KMS-11 (cell line): ENCODE measurements around the gene IGSF23.

Experiments used
- H2AFZ ChIP-seq: fragments of 200-600 bp; sonication (generic); 2 replicates; pipeline ENCODE4 v1.6.1; 2016; ENCODE audit warnings: antibody characterized with exemption, mixed run types, low read depth
- H3K27ac ChIP-seq: fragments of 200-600 bp; sonication (generic); 2 replicates; pipeline ENCODE4 v1.6.1; 2016; ENCODE audit warnings: mild to moderate bottlenecking, mixed run types
- H3K27me3 ChIP-seq: fragments of 200-600 bp; sonication (generic); 2 replicates; pipeline ENCODE4 v1.6.1; 2017; ENCODE audit warnings: mild to moderate bottlenecking, low read depth, mixed run types, moderate library complexity; ENCODE audit not compliant: insufficient read depth
- H3K36me3 ChIP-seq: fragments of 200-600 bp; sonication (generic); 2 replicates; pipeline ENCODE4 v1.6.1; 2017; ENCODE audit warnings: mild to moderate bottlenecking, mixed run types; ENCODE audit not compliant: insufficient read depth
- H3K4me1 ChIP-seq: fragments of 200-600 bp; sonication (generic); 2 replicates; pipeline ENCODE4 v1.6.1; 2016; ENCODE audit warnings: mild to moderate bottlenecking, low read depth, mixed run types; ENCODE audit not compliant: poor library complexity, severe bottlenecking
- H3K4me2 ChIP-seq: fragments of 200-600 bp; sonication (generic); 2 replicates; pipeline ENCODE4 v1.7.0; 2016; ENCODE audit warnings: mild to moderate bottlenecking, mixed run types
- H3K4me3 ChIP-seq: fragments of 200-600 bp; sonication (generic); IDR thresholded peaks from 2 replicates; pipeline ENCODE4 v1.6.1; 2017; ENCODE audit warnings: low read depth, low read length, mixed read lengths; ENCODE audit not compliant: insufficient read depth
- H3K79me2 ChIP-seq: fragments of 200-600 bp; sonication (generic); 2 replicates; pipeline ENCODE4 v1.6.1; 2016; ENCODE audit warnings: low read depth, mixed run types; ENCODE audit not compliant: insufficient read depth
- H3K9ac ChIP-seq: fragments of 200-600 bp; sonication (generic); 2 replicates; pipeline ENCODE4 v1.6.1; 2016; ENCODE audit warnings: mild to moderate bottlenecking, mixed run types
- H4K20me1 ChIP-seq: fragments of 200-600 bp; sonication (generic); 2 replicates; pipeline ENCODE4 v1.6.1; 2016; ENCODE audit warnings: mild to moderate bottlenecking, mixed run types; ENCODE audit not compliant: insufficient read depth
- TF ChIP-seq, protein P1 (sequence below): fragments of 200-600 bp; sonication (generic); conservative IDR thresholded peaks from 2 replicates; pipeline ENCODE4 v1.6.1; 2017; ENCODE audit warnings: low read depth, mild to moderate bottlenecking, antibody characterized with exemption, low read length, moderate library complexity, mixed read lengths

Gene IGSF23

GRCh38 chr19:44582581-44583265 lies 30.6 kb upstream of the IGSF23 start:
- no peaks in the 10 kb centered on the region for H4K20me1 ChIP-seq
- no peak overlapping the region for H3K4me2 ChIP-seq
- H3K27ac ChIP-seq: no peak overlapping the region
- no peak overlapping the region for H3K4me3 ChIP-seq
- H3K79me2 ChIP-seq: no peaks in the 10 kb centered on the region
- H3K4me1 ChIP-seq: peaks cover 3% of the 10 kb centered on the region
- H2AFZ ChIP-seq: no peak overlapping the region
- TF ChIP-seq, protein P1, sequence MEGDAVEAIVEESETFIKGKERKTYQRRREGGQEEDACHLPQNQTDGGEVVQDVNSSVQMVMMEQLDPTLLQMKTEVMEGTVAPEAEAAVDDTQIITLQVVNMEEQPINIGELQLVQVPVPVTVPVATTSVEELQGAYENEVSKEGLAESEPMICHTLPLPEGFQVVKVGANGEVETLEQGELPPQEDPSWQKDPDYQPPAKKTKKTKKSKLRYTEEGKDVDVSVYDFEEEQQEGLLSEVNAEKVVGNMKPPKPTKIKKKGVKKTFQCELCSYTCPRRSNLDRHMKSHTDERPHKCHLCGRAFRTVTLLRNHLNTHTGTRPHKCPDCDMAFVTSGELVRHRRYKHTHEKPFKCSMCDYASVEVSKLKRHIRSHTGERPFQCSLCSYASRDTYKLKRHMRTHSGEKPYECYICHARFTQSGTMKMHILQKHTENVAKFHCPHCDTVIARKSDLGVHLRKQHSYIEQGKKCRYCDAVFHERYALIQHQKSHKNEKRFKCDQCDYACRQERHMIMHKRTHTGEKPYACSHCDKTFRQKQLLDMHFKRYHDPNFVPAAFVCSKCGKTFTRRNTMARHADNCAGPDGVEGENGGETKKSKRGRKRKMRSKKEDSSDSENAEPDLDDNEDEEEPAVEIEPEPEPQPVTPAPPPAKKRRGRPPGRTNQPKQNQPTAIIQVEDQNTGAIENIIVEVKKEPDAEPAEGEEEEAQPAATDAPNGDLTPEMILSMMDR: peak; percentile 63
- no peak overlapping the region for H3K9ac ChIP-seq
- H3K36me3 ChIP-seq: no peaks in the 10 kb centered on the region
- H3K27me3 ChIP-seq: no peaks in the 10 kb centered on the region

GRCh38 chr19:44585371-44586133 lies 27.8 kb upstream of the IGSF23 start:
- H4K20me1 ChIP-seq: no peaks in the 10 kb centered on the region
- no peak overlapping the region for H3K4me3 ChIP-seq
- H2AFZ ChIP-seq: no peak overlapping the region
- H3K36me3 ChIP-seq: no peaks in the 10 kb centered on the region
- H3K79me2 ChIP-seq: no peaks in the 10 kb centered on the region
- peaks cover 14% of the 10 kb centered on the region for H3K4me1 ChIP-seq
- H3K9ac ChIP-seq: no peak overlapping the region
- no peak overlapping the region for H3K27ac ChIP-seq
- H3K4me2 ChIP-seq: no peak overlapping the region
- TF ChIP-seq, protein P1: no peak
- no peaks in the 10 kb centered on the region for H3K27me3 ChIP-seq

GRCh38 chr19:44587963-44588770 lies 25.2 kb upstream of the IGSF23 start:
- Histone ChIP-seq H3K9ac (no peak overlapping the region), H3K4me2 (no peak overlapping the region)

DNA sequence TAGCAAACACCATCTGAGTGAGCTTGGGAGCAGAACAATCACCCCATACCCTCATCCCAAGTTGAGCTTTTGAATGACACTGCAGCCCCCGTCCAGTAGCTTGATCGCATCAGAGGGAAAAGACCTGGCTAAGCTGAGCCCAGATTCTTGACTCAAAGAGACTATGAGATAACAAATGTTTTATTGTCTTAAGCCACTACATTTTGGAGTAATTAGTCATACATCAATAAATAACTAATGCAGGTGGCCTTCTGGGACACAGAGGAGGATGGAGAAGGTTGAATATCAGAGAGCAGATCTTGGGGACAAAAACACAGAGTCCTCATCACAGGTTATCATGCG lies 24.6 kb upstream of the IGSF23 start:
- Histone ChIP-seq H2AFZ (no peak overlapping the region), H3K4me1 (peaks cover 14% of the 10 kb centered on the region), H3K27ac (no peak overlapping the region), H3K36me3 (no peaks in the 10 kb centered on the region), H3K27me3 (no peaks in the 10 kb centered on the region), H3K4me2 (no peak overlapping the region), H3K4me3 (no peak overlapping the region), H3K9ac (no peak overlapping the region), H3K79me2 (no peaks in the 10 kb centered on the region), H4K20me1 (no peaks in the 10 kb centered on the region)
- TF ChIP-seq, protein P1: 0 out of 2 replicates have a peak, but pooled peaks have one; percentile 8

More at GRCh38 chr19:44587963-44588770, 25.2 kb upstream of the IGSF23 start:
- Histone ChIP-seq H3K4me1 (peaks cover 14% of the 10 kb centered on the region), H3K27me3 (no peaks in the 10 kb centered on the region), H4K20me1 (no peaks in the 10 kb centered on the region), H3K79me2 (no peaks in the 10 kb centered on the region), H3K27ac (no peak overlapping the region), H3K36me3 (no peaks in the 10 kb centered on the region), H2AFZ (no peak overlapping the region), H3K4me3 (no peak overlapping the region)
- TF ChIP-seq, protein P1: no peak
